ENCODE results near the gene CDC42SE2. TPM values are rescaled to one million over a fixed set of nuclear protein-coding genes. Genes with fewer than 3 reads are reported as not detected.

Gene CDC42SE2
- total and polyA plus RNA-seq, 2 donors from 2014 or later, result 24.8 to 90.7 TPM

DNA sequence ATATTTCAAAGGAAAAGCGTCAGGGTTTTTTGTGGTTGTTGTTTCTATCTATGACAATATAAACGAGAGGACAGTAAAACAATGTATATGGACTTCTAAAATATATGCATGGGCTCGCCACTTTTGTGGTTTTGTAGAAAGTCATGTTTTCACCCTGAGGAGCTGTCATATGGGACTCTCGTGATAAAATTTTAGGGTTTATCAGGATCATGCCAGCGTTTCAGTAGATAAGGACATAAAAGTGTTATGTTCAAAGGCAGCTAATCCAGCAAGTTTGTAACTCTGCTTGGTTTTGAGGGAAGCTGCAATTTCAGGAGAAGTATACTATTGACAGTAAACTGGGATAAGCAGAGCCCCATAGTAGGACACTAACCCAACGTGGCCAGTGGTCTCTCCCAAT is 120.3 kb downstream of the CDC42SE2 start:
- Histone ChIP-seq H3K9ac (ENCODE audit: low read length in 3 of 3) (no peak overlapping the region), H3K36me3 (ENCODE audit: control insufficient read depth in 2 of 3, insufficient read depth in 3 of 3, low read length in 3 of 3) (no peaks in the 10 kb centered on the region), H3K27me3 (ENCODE audit: control insufficient read depth, insufficient read depth, low read length) (no peaks in the 10 kb centered on the region), H3K9me3 (ENCODE audit: control insufficient read depth in 2 of 3, insufficient read depth in 1 of 3, low read length in 3 of 3) (no peaks in the 10 kb centered on the region), H3K4me1 (ENCODE audit: control insufficient read depth in 2 of 3, insufficient read depth in 2 of 3, low read depth in 1 of 3, low read length in 3 of 3) (peaks cover 3 to 25% (median 11%) of the 10 kb centered on the region in 3 donors), H3K4me3 (ENCODE audit: low read length in 3 of 3) (no peak overlapping the region), H3K27ac (ENCODE audit: low read depth in 2 of 2, low read length in 2 of 2) (no peak overlapping the region)
- DNase-seq, result no peak
- intact Hi-C loops (cut with DNase I), result no loop called here
- no peak for FAIRE-seq
- TF ChIP-seq, protein P1, sequence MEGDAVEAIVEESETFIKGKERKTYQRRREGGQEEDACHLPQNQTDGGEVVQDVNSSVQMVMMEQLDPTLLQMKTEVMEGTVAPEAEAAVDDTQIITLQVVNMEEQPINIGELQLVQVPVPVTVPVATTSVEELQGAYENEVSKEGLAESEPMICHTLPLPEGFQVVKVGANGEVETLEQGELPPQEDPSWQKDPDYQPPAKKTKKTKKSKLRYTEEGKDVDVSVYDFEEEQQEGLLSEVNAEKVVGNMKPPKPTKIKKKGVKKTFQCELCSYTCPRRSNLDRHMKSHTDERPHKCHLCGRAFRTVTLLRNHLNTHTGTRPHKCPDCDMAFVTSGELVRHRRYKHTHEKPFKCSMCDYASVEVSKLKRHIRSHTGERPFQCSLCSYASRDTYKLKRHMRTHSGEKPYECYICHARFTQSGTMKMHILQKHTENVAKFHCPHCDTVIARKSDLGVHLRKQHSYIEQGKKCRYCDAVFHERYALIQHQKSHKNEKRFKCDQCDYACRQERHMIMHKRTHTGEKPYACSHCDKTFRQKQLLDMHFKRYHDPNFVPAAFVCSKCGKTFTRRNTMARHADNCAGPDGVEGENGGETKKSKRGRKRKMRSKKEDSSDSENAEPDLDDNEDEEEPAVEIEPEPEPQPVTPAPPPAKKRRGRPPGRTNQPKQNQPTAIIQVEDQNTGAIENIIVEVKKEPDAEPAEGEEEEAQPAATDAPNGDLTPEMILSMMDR (IDR thresholded peaks at IDR 0.05; ENCODE audit: borderline replicate concordance, extremely low read depth, insufficient read depth), result no peak

DNA sequence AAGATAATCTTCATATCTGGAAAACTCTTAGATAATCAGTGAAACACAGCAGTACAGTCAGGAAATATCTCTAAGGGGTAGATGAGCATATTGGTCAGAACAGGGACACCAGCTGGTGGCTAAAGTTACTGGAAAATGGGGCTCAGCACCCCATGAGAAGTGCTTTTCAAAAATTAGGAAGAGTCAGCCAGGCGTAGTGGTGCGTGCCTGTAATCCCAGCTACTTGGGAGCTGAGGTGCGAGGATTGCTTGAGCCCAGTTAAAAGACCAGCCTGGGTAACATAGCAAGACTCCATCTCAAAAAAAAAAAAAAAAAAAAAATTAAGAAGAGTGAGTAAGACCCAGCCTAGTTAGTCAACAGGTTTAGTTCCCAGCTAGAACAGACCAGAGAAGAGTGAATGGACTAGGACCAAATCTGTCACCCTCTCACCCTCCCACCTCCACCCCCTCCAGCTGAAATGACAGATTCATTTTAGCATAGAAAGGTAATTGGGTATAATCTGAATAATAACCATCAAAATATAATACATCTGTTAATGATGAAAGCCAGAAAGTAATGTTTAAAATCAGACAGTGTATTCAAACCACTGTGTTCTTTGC is 120.9 kb downstream of the CDC42SE2 start:
- intact Hi-C loops (cut with DNase I), result no loop called here
- DNase-seq (no peak), FAIRE-seq (no peak)
- H3K27ac ChIP-seq (ENCODE audit: low read depth in 2 of 2, low read length in 2 of 2), result no peak overlapping the region
- no peaks in the 10 kb centered on the region for H3K36me3 ChIP-seq (ENCODE audit: control insufficient read depth in 2 of 3, insufficient read depth in 3 of 3, low read length in 3 of 3)
- no peak overlapping the region for H3K4me3 ChIP-seq (ENCODE audit: low read length in 3 of 3)
- TF ChIP-seq, protein P1 (IDR thresholded peaks at IDR 0.05; ENCODE audit: borderline replicate concordance, extremely low read depth, insufficient read depth), result no peak
- H3K9me3 ChIP-seq (ENCODE audit: control insufficient read depth in 2 of 3, insufficient read depth in 1 of 3, low read length in 3 of 3), result no peaks in the 10 kb centered on the region
- H3K27me3 ChIP-seq (ENCODE audit: control insufficient read depth, insufficient read depth, low read length), result no peaks in the 10 kb centered on the region
- peaks cover 3 to 21% (median 11%) of the 10 kb centered on the region in 3 donors for H3K4me1 ChIP-seq (ENCODE audit: control insufficient read depth in 2 of 3, insufficient read depth in 2 of 3, low read depth in 1 of 3, low read length in 3 of 3)
- H3K9ac ChIP-seq (ENCODE audit: low read length in 3 of 3), result no peak overlapping the region

DNA sequence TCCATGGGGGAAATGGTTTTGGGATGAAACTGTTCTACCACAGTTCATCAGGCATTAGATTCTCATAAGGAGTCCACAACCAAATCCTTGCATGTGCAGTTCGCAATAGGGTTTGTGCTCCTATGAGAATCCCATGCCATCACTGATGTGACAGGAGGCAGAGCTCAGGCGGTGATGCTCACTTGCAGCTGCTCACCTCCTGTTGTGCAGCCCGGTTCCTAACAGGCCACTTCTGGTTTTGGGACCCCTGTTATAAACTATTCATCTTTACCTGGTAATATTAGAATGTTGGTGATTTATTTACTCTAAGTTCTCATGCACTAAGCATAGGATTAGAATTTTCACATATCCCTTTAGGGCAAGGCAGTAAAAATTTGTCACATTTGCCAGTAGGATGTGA is 122.3 kb downstream of the CDC42SE2 start:
- H3K27me3 ChIP-seq (ENCODE audit: control insufficient read depth, insufficient read depth, low read length), result no peaks in the 10 kb centered on the region
- TF ChIP-seq, protein P1 (IDR thresholded peaks at IDR 0.05; ENCODE audit: borderline replicate concordance, extremely low read depth, insufficient read depth), result no peak
- no peak for DNase-seq
- H3K9ac ChIP-seq (ENCODE audit: low read length in 3 of 3), result no peak overlapping the region
- no peak for FAIRE-seq
- no peaks in the 10 kb centered on the region for H3K36me3 ChIP-seq (ENCODE audit: control insufficient read depth in 2 of 3, insufficient read depth in 3 of 3, low read length in 3 of 3)
- peaks cover 3 to 21% (median 11%) of the 10 kb centered on the region in 3 donors for H3K4me1 ChIP-seq (ENCODE audit: control insufficient read depth in 2 of 3, insufficient read depth in 2 of 3, low read depth in 1 of 3, low read length in 3 of 3)
- no peaks in the 10 kb centered on the region for H3K9me3 ChIP-seq (ENCODE audit: control insufficient read depth in 2 of 3, insufficient read depth in 1 of 3, low read length in 3 of 3)
- peak overlapping the region; percentile 30 to 34 for H3K27ac ChIP-seq (ENCODE audit: low read depth in 2 of 2, low read length in 2 of 2)
- intact Hi-C loops (cut with DNase I), result no loop called here
- H3K4me3 ChIP-seq (ENCODE audit: low read length in 3 of 3), result no peak overlapping the region

DNA sequence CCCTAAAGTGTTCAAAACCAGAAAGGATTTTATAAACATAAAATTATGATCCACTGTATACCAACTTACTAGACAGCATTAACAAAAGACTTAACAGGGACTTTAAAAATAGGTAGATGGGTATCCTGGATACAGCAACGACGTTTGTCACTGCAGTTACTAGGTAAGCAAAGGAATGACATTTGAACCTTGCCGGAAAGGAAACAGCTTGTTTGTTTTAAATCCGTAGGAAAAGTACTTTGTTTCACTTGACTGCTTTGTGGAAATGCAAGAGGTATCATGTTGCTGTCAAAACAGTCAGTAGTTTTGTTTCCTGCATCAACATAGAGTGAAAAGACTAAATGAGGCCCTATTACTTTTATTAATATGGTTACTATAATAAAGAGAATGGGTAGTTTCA is 122.9 kb downstream of the CDC42SE2 start:
- no peaks in the 10 kb centered on the region for H3K9me3 ChIP-seq (ENCODE audit: control insufficient read depth in 2 of 3, insufficient read depth in 1 of 3, low read length in 3 of 3)
- intact Hi-C loops (cut with DNase I), result no loop called here
- no peaks in the 10 kb centered on the region for H3K36me3 ChIP-seq (ENCODE audit: control insufficient read depth in 2 of 3, insufficient read depth in 3 of 3, low read length in 3 of 3)
- FAIRE-seq (peak; percentile 54), DNase-seq (peak in 3 of 5 donors; percentile 47 to 96 (median 94))
- TF ChIP-seq, protein P1 (IDR thresholded peaks at IDR 0.05; ENCODE audit: borderline replicate concordance, extremely low read depth, insufficient read depth), result no peak
- no peaks in the 10 kb centered on the region for H3K27me3 ChIP-seq (ENCODE audit: control insufficient read depth, insufficient read depth, low read length)
- H3K27ac ChIP-seq (ENCODE audit: low read depth in 2 of 2, low read length in 2 of 2), result peak overlapping the region; percentile 30 to 34
- peaks cover 3 to 21% (median 11%) of the 10 kb centered on the region in 3 donors for H3K4me1 ChIP-seq (ENCODE audit: control insufficient read depth in 2 of 3, insufficient read depth in 2 of 3, low read depth in 1 of 3, low read length in 3 of 3)
- H3K4me3 ChIP-seq (ENCODE audit: low read length in 3 of 3), result no peak overlapping the region
- no peak overlapping the region for H3K9ac ChIP-seq (ENCODE audit: low read length in 3 of 3)

All from kidney (tissue), 14 donors.